Prostate gland (tissue), 2 donors: ENCODE results near the gene SEMA7A. TPM values are rescaled to one million over a fixed set of nuclear protein-coding genes. Genes with fewer than 3 reads are reported as not detected.

Source experiments
- DNase-seq: peaks from one replicate; pipeline ENCODE4 v3.0.0-alpha.2; 2019; ENCODE audit warnings: low spot score
- H3K27ac ChIP-seq, 2 donors: fragments of 200-600 bp; sonication (generic); 2 replicates each; pipeline ENCODE4 v1.5.1; 2017 to 2019
- H3K27me3 ChIP-seq: fragments of 200-600 bp; sonication (generic); replicated peaks from 2 replicates; pipeline ENCODE4 v1.5.1; 2019; ENCODE audit not compliant: insufficient read depth
- H3K36me3 ChIP-seq, 2 donors: fragments of 200-600 bp; sonication (generic); 1 replicate in 1 of 2; 2 replicates in 1 of 2; pipeline versions ENCODE4 v1.5.1 to v1.8.1; 2017 to 2019
- H3K4me1 ChIP-seq: fragments of 200-600 bp; sonication (generic); replicated peaks from 2 replicates; pipeline ENCODE4 v1.5.1; 2019
- H3K4me3 ChIP-seq, 2 donors: fragments of 200-600 bp; sonication (generic); 2 replicates each; pipeline ENCODE4 v1.5.1; 2017 to 2019
- H3K9me3 ChIP-seq: fragments of 200-600 bp; sonication (generic); 2 replicates; pipeline ENCODE4 v1.5.1; 2017
- CTCF ChIP-seq, 4 experiments: fragments of 200-600 bp in 2 of 4; fragments of 450-650 bp in 2 of 4; sonication (generic) in 2 of 4; IDR thresholded peaks; 1 replicate in 3 of 4; 2 replicates in 1 of 4; pipeline ENCODE4 v1.5.1; 2016 to 2019; ENCODE audit warnings: antibody characterized with exemption in 4 of 4, mild to moderate bottlenecking in 2 of 4, moderate library complexity in 2 of 4
- POLR2A ChIP-seq: fragments of 450-650 bp; IDR thresholded peaks from one replicate; pipeline ENCODE4 v1.6.1; 2016; ENCODE audit warnings: antibody characterized with exemption, mild to moderate bottlenecking
- POLR2AphosphoS5 ChIP-seq: sonication (generic); formaldehyde crosslinking; IDR thresholded peaks from one replicate; pipeline ENCODE4 v1.6.1; 2017; ENCODE audit warnings: antibody characterized with exemption
- WGBS: methylation state at CpG from one replicate; pipeline ENCODE4 v1.1.5; 2018; 5-methylcytosine and 5-hydroxymethylcytosine counted together
- intact Hi-C: fragments of 100-400 bp; cut with DNase I; formaldehyde crosslinking; loops from one replicate; pipeline ENCODE4 v1.14.2; 2022
- total RNA-seq, 2 donors: library from RNA; depleted of rRNA; stranded (reverse); fragments of >200 nt; gene quantifications; one replicate each; pipeline ENCODE4 v1.1.0, GENCODE V29; 2016

The SEMA7A gene
- total RNA-seq, 2 donors from 2014 or later, result 1.3 to 171 TPM

- Histone ChIP-seq H3K27ac (no peak overlapping the region), H3K9me3 (no peaks in the 10 kb centered on the region), H3K27me3 (no peaks in the 10 kb centered on the region), H3K4me3 (no peak overlapping the region), H3K4me1 (no peaks in the 10 kb centered on the region), H3K36me3 (peaks cover 3% of the 10 kb centered on the region in 2 donors)
- no peak for DNase-seq
- WGBS, result 57% methylated on average over 14 of the region's 14 CpGs
- TF ChIP-seq POLR2A (no peak), CTCF (IDR thresholded peaks at IDR 0.05) (no peak), POLR2AphosphoS5 (peak; percentile 17)
- intact Hi-C loops, result no loop called here
Observed at GRCh38 chr15:74443100-74443909, 9.5 kb upstream of the SEMA7A start.

DNA sequence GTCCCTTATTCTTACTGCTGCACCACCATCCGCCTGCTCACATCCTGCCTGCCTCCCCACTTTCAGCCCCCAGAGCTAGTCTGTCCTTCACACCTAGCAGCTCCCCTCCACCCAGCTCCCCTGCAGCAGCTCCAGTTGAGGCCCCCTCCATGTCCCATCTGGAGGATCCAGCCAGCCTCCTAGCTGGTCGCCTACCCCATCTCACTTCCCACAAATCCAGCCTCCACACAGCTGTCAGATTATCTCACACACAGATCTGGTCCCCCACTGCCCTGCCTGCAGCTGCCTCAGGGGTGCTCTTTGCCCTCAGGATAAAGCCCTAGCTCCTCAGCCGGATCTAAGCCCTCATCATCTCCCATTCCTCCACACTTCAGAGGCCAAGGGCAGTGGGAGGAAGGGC, 8.8 kb upstream of the SEMA7A start:
- intact Hi-C loops, result no loop called here

GRCh38 chr15:74442063-74442462, 8.3 kb upstream of the SEMA7A start:
- 81% methylated on average over 3 of the region's 3 CpGs for WGBS
- no peak for DNase-seq

More for the DNA sequence above, 8.8 kb upstream of the SEMA7A start:
- 60% methylated on average over 3 of the region's 3 CpGs for WGBS
- Histone ChIP-seq H3K4me3 (no peak overlapping the region), H3K4me1 (no peaks in the 10 kb centered on the region), H3K9me3 (no peaks in the 10 kb centered on the region), H3K27ac (no peak overlapping the region), H3K27me3 (no peaks in the 10 kb centered on the region), H3K36me3 (no peaks in the 10 kb centered on the region)
- no peak for TF ChIP-seq POLR2A
- no peak for TF ChIP-seq POLR2AphosphoS5
- no peak for TF ChIP-seq CTCF (IDR thresholded peaks at IDR 0.05)
- no peak for DNase-seq

DNA sequence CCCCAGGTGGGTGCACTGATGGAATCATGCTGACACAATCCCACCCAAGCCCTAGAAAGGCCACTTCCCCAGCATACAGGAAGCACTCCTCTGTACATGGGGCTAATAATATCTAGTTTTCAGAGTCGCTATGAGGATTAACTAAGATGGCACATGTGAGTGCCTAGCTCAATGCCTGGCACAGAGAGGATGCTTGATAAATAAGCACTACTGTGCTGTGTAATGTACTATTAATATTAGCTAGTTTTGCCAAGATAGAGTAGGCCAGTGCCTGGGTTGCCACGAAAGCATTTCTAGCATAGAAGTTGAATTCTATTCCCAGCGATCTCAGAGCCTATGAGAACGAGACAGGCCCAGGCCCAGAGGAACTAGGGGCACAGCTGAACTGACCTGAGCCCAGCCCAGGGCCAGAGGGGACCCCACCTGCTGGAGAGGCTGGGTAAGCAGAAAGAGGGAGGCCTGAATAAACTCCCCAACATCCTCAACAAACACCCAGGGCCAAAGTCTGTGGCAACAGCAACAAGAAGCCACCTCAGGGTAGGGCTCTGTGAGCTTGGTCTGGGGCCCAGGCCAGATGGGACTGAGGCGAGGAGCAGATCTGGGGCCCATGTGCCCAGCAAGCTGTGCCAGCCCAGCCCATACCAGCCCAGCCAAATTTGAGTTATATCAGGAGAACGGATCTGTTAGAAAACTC, 7.6 kb upstream of the SEMA7A start:
- no peaks in the 10 kb centered on the region for H3K27me3 ChIP-seq
- no peak overlapping the region for H3K4me3 ChIP-seq
- no peak overlapping the region for H3K27ac ChIP-seq
- H3K9me3 ChIP-seq, result no peaks in the 10 kb centered on the region
- 86% methylated on average over 6 of the region's 6 CpGs for WGBS
- H3K36me3 ChIP-seq, result no peaks in the 10 kb centered on the region
- no peak for DNase-seq
- TF ChIP-seq POLR2AphosphoS5, result no peak
- no peak for TF ChIP-seq POLR2A
- no peak for TF ChIP-seq CTCF (IDR thresholded peaks at IDR 0.05)
- intact Hi-C loops, result no loop called here
- no peaks in the 10 kb centered on the region for H3K4me1 ChIP-seq

More at GRCh38 chr15:74442063-74442462, 8.3 kb upstream of the SEMA7A start:
- H3K4me1 ChIP-seq, result no peaks in the 10 kb centered on the region
- H3K36me3 ChIP-seq, result no peaks in the 10 kb centered on the region
- no peak for TF ChIP-seq POLR2A
- no peak for TF ChIP-seq CTCF (IDR thresholded peaks at IDR 0.05)
- no peak for TF ChIP-seq POLR2AphosphoS5
- intact Hi-C loops, result no loop called here
- no peaks in the 10 kb centered on the region for H3K27me3 ChIP-seq
- no peak overlapping the region for H3K27ac ChIP-seq
- H3K4me3 ChIP-seq, result no peak overlapping the region
- no peaks in the 10 kb centered on the region for H3K9me3 ChIP-seq
